ENCODE data around the gene BPTF. TPM values are rescaled to one million over a fixed set of nuclear protein-coding genes. Genes with fewer than 3 reads are reported as not detected.

Gene BPTF
- total and polyA plus RNA-seq, 2 of the 8 experiments (the other 6 are each of a cell fraction or from before 2014, with no cell fraction given) = 107 to 228 TPM

GRCh38 chr17:68013385-68013784 lies 188.1 kb downstream of the BPTF start:
- Histone ChIP-seq H3K9me3 (ENCODE audit: insufficient read depth in 2 of 2, low read depth in 1 of 2, low read length in 1 of 2) (no peaks in the 10 kb centered on the region), H4K5ac (ENCODE audit: insufficient read length, low read depth, low read length) (no peak overlapping the region), H4K91ac (replicated peaks; ENCODE audit: insufficient read length, low read length) (no peak overlapping the region), H4K8ac (ENCODE audit: extremely low read depth, insufficient read depth, low read length) (no peak overlapping the region), H3K23me2 (ENCODE audit: low read depth, low read length) (no peaks in the 10 kb centered on the region), H2BK15ac (ENCODE audit: low read length) (no peak overlapping the region), H3K79me2 (ENCODE audit: control insufficient read depth in 1 of 2, insufficient read depth in 2 of 2, low read length in 2 of 2) (no peaks in the 10 kb centered on the region), H3K27me3 (replicated peaks in 1 of 4; ENCODE audit: control insufficient read depth in 3 of 4, extremely low read depth in 1 of 4, insufficient read depth in 3 of 4, low read length in 3 of 4) (no peaks in the 10 kb centered on the region), H2AK5ac (ENCODE audit: low read depth, low read length) (no peak overlapping the region), H2BK5ac (ENCODE audit: low read depth, low read length) (no peak overlapping the region), H3K4ac (replicated peaks; ENCODE audit: insufficient read length, low read depth, low read length) (no peak overlapping the region), H3K9ac (replicated peaks in 1 of 4; ENCODE audit: extremely low read depth in 1 of 4, low read depth in 3 of 4, low read length in 3 of 4) (no peak overlapping the region; a peak in 1 of 7 replicates), H4K20me1 (replicated peaks in 1 of 2; ENCODE audit: control insufficient read depth in 1 of 2, insufficient read depth in 2 of 2, low read length in 2 of 2) (no peaks in the 10 kb centered on the region), H2BK12ac (ENCODE audit: low read depth, low read length) (no peak overlapping the region), H3K4me1 (replicated peaks in 1 of 4; ENCODE audit: control insufficient read depth in 3 of 4, insufficient read depth in 4 of 4, low read length in 3 of 4) (no peaks in the 10 kb centered on the region), H3K56ac (replicated peaks; ENCODE audit: insufficient read length, low read depth, low read length) (no peak overlapping the region), H3K14ac (ENCODE audit: insufficient read length) (no peak overlapping the region), H3K27ac (ENCODE audit: low read depth, low read length) (no peak overlapping the region), H3K23ac (ENCODE audit: insufficient read length) (no peak overlapping the region), H3K36me3 (ENCODE audit: control insufficient read depth in 2 of 4, insufficient read depth in 4 of 4, low read length in 3 of 4) (no peaks in the 10 kb centered on the region), H3K18ac (ENCODE audit: extremely low read depth, low read length) (no peak overlapping the region), H2AFZ (ENCODE audit: low read length) (no peak overlapping the region), H3K79me1 (ENCODE audit: low read depth, low read length) (no peaks in the 10 kb centered on the region), H3K4me3 (ENCODE audit: extremely low read depth in 1 of 4, insufficient read depth in 2 of 4, low read depth in 3 of 4, low read length in 4 of 4) (no peak overlapping the region), H2BK120ac (replicated peaks; ENCODE audit: low read depth, low read length) (no peak overlapping the region), H3K4me2 (ENCODE audit: insufficient read depth in 1 of 2, low read depth in 2 of 2, low read length in 2 of 2) (no peak overlapping the region), H2BK20ac (ENCODE audit: low read length) (no peak overlapping the region)
- ChIA-PET POLR2A (ENCODE audit: partially characterized antibody) (no interaction called here), CTCF (ENCODE audit: partially characterized antibody) (interaction anchor here (1.5 kb wide), 1 partner anchor 9 kb away, joined by 4 read pairs; no protein-coding TSS in a partner anchor)
- DNase-seq (ENCODE audit: low read depth in 1 of 2, low spot score in 2 of 2) = no peak
- no peak for FAIRE-seq
- TF ChIP-seq KDM4A (IDR thresholded peaks at IDR 0.05; ENCODE audit: low read depth, low read length, severe bottlenecking) (no peak), POU5F1 (IDR thresholded peaks at IDR 0.05; ENCODE audit: low read depth, low read length) (no peak), RFX5 (IDR thresholded peaks at IDR 0.05; ENCODE audit: borderline replicate concordance, low read depth, low read length) (no peak), CTBP2 (IDR thresholded peaks at IDR 0.05; ENCODE audit: borderline replicate concordance, insufficient read depth, insufficient read length, low read length) (no peak), TBP (IDR thresholded peaks at IDR 0.05; ENCODE audit: low read depth, low read length) (no peak), HDAC6 (IDR thresholded peaks at IDR 0.05; ENCODE audit: low read depth, low read length) (no peak), KDM5A (IDR thresholded peaks at IDR 0.05; ENCODE audit: low read length) (no peak), RXRA (IDR thresholded peaks at IDR 0.05; ENCODE audit: insufficient read depth, low read depth, low read length) (no peak), GABPA (IDR thresholded peaks at IDR 0.05; ENCODE audit: borderline replicate concordance, insufficient read depth, low read length) (no peak), MAFK (IDR thresholded peaks at IDR 0.05; ENCODE audit: low read depth, low read length) (no peak), SIX5 (IDR thresholded peaks at IDR 0.05; ENCODE audit: low read depth, low read length) (no peak), CBX5 (IDR thresholded peaks at IDR 0.05; ENCODE audit: low read depth, low read length) (no peak), SIRT6 (IDR thresholded peaks at IDR 0.05; ENCODE audit: low read length) (no peak), RNF2 (IDR thresholded peaks at IDR 0.05; ENCODE audit: borderline replicate concordance, low read depth, low read length, missing control alignments, poor library complexity, severe bottlenecking) (no peak), CHD2 (IDR thresholded peaks at IDR 0.05; ENCODE audit: low read length) (no peak), CEBPB (IDR thresholded peaks at IDR 0.05; ENCODE audit: low read depth, low read length) (no peak)
